H1 (cell line): ENCODE results near the gene TTI1. TPM values are rescaled to one million over a fixed set of nuclear protein-coding genes. Genes with fewer than 3 reads are reported as not detected.

ENCODE experiments used
- CTCF ChIA-PET: fragments of 300-600 bp; sonication (Branson Sonifier 250); formaldehyde crosslinking; loops from one replicate; lab custom pipeline; 2021; ENCODE audit not compliant: partially characterized antibody; lab: Charles Lee
- POLR2A ChIA-PET: fragments of 300-600 bp; sonication (Branson Sonifier 250); formaldehyde crosslinking; loops from one replicate; lab custom pipeline; 2021; ENCODE audit warnings: inconsistent platforms; ENCODE audit not compliant: partially characterized antibody; lab: Charles Lee
- DNase-seq, 2 experiments: peaks; one replicate each; pipeline versions ENCODE4 v3.0.0 to v3.0.0-alpha.2; 2010 to 2022; ENCODE audit warnings: low spot score in 2 of 2, low read depth in 1 of 2, mixed read lengths in 1 of 2
- FAIRE-seq: peaks from 2 replicates; lab custom pipeline; 2011; peaks lifted over from hg19 to GRCh38; lab: Jason Lieb, UNC
- H2AFZ ChIP-seq: 2 replicates; pipeline ENCODE4 v1.8.1; 2012; ENCODE audit warnings: low read length, inconsistent platforms
- H2AK5ac ChIP-seq: 2 replicates; pipeline ENCODE4 v1.6.1; 2013; ENCODE audit warnings: low read depth, low read length
- H2BK120ac ChIP-seq: replicated peaks from 2 replicates; pipeline ENCODE3; 2013; ENCODE audit warnings: low read depth, low read length, inconsistent platforms
- H2BK12ac ChIP-seq: 2 replicates; pipeline ENCODE4 v1.6.1; 2013; ENCODE audit warnings: low read depth, low read length
- H2BK15ac ChIP-seq: 2 replicates; pipeline ENCODE4 v1.6.1; 2013; ENCODE audit warnings: low read length
- H2BK20ac ChIP-seq: 2 replicates; pipeline ENCODE4 v1.6.1; 2013; ENCODE audit warnings: low read length
- H2BK5ac ChIP-seq: 2 replicates; pipeline ENCODE4 v1.6.1; 2013; ENCODE audit warnings: low read depth, low read length
- H3K14ac ChIP-seq: 2 replicates; pipeline ENCODE4 v1.6.1; 2013; ENCODE audit warnings: inconsistent platforms; ENCODE audit not compliant: insufficient read length
- H3K18ac ChIP-seq: 2 replicates; pipeline ENCODE4 v1.6.1; 2013; ENCODE audit warnings: low read length; ENCODE audit errors: extremely low read depth
- H3K23ac ChIP-seq: 2 replicates; pipeline ENCODE4 v1.6.1; 2013; ENCODE audit warnings: inconsistent platforms; ENCODE audit not compliant: insufficient read length
- H3K23me2 ChIP-seq: 2 replicates; pipeline ENCODE4 v1.6.1; 2013; ENCODE audit warnings: low read depth, low read length
- H3K27ac ChIP-seq: 2 replicates; pipeline ENCODE4 v1.6.1; 2011; ENCODE audit warnings: low read depth, low read length, inconsistent platforms
- H3K27me3 ChIP-seq, 4 experiments: replicated peaks in 1 of 4; 1 replicate in 1 of 4; 2 replicates in 3 of 4; pipeline versions ENCODE4 v1.6.1 to v1.8.1; 2011 to 2013; ENCODE audit warnings: low read length in 3 of 4, mild to moderate bottlenecking in 3 of 4, inconsistent platforms in 2 of 4, mixed read lengths in 2 of 4, moderate library complexity in 1 of 4; ENCODE audit not compliant: control insufficient read depth in 3 of 4, insufficient read depth in 3 of 4; ENCODE audit errors: extremely low read depth in 1 of 4
- H3K36me3 ChIP-seq, 4 experiments: 2 replicates each; pipeline versions ENCODE4 v1.6.1 to v1.8.1; 2011 to 2013; ENCODE audit warnings: mild to moderate bottlenecking in 4 of 4, low read length in 3 of 4, moderate library complexity in 2 of 4, control low read depth in 1 of 4, inconsistent platforms in 1 of 4; ENCODE audit not compliant: insufficient read depth in 4 of 4, control insufficient read depth in 2 of 4
- H3K4ac ChIP-seq: replicated peaks from 2 replicates; pipeline ENCODE3; 2013; ENCODE audit warnings: low read length, low read depth, mixed read lengths, inconsistent platforms; ENCODE audit not compliant: insufficient read length
- H3K4me1 ChIP-seq, 4 experiments: replicated peaks in 1 of 4; 1 replicate in 1 of 4; 2 replicates in 3 of 4; pipeline versions ENCODE4 v1.6.1 to v1.8.1; 2011 to 2013; ENCODE audit warnings: low read length in 3 of 4, inconsistent platforms in 2 of 4, mixed read lengths in 1 of 4; ENCODE audit not compliant: insufficient read depth in 4 of 4, control insufficient read depth in 3 of 4
- H3K4me2 ChIP-seq, 2 experiments: 2 replicates each; pipeline versions ENCODE4 v1.6.1 to v1.8.1; 2011 to 2013; ENCODE audit warnings: low read depth in 2 of 2, low read length in 2 of 2, control low read depth in 1 of 2, inconsistent platforms in 1 of 2, mild to moderate bottlenecking in 1 of 2; ENCODE audit not compliant: insufficient read depth in 1 of 2
- H3K4me3 ChIP-seq, 4 experiments: fragments of 200-600, 300-600 bp in 1 of 4; sonication (generic), shearing (Covaris generic), sonication (Bioruptor Twin) in 1 of 4; 2 replicates each; pipeline versions ENCODE4 v1.5.1 to v1.8.1; 2011 to 2016; ENCODE audit warnings: low read length in 4 of 4, low read depth in 3 of 4, control low read depth in 2 of 4, inconsistent platforms in 2 of 4, mild to moderate bottlenecking in 2 of 4, mixed read lengths in 1 of 4, moderate library complexity in 1 of 4; ENCODE audit not compliant: insufficient read depth in 2 of 4; ENCODE audit errors: extremely low read depth in 1 of 4
- H3K56ac ChIP-seq: replicated peaks from 2 replicates; pipeline ENCODE3; 2013; ENCODE audit warnings: low read depth, mild to moderate bottlenecking, mixed read lengths, low read length, inconsistent platforms; ENCODE audit not compliant: insufficient read length
- H3K79me1 ChIP-seq: 2 replicates; pipeline ENCODE4 v1.6.1; 2013; ENCODE audit warnings: low read depth, low read length, control low read depth
- H3K79me2 ChIP-seq, 2 experiments: 2 replicates each; pipeline versions ENCODE4 v1.6.1 to v1.8.1; 2012 to 2013; ENCODE audit warnings: low read length in 2 of 2, mild to moderate bottlenecking in 2 of 2, inconsistent platforms in 1 of 2; ENCODE audit not compliant: insufficient read depth in 2 of 2, control insufficient read depth in 1 of 2
- H3K9ac ChIP-seq, 4 experiments: replicated peaks in 1 of 4; 1 replicate in 1 of 4; 2 replicates in 3 of 4; pipeline versions ENCODE4 v1.6.1 to v1.8.1; 2011 to 2013; ENCODE audit warnings: low read depth in 3 of 4, low read length in 3 of 4, control low read depth in 2 of 4, mild to moderate bottlenecking in 2 of 4, moderate library complexity in 2 of 4, inconsistent platforms in 1 of 4; ENCODE audit errors: extremely low read depth in 1 of 4
- H3K9me3 ChIP-seq, 2 experiments: 2 replicates each; pipeline versions ENCODE4 v1.6.1 to v1.8.1; 2012 to 2013; ENCODE audit warnings: mild to moderate bottlenecking in 2 of 2, moderate library complexity in 2 of 2, control low read depth in 1 of 2, inconsistent platforms in 1 of 2, low read depth in 1 of 2, low read length in 1 of 2, mixed read lengths in 1 of 2; ENCODE audit not compliant: insufficient read depth in 2 of 2
- H4K20me1 ChIP-seq, 2 experiments: replicated peaks in 1 of 2; 2 replicates each; pipeline versions ENCODE3 to v1.8.1; 2011 to 2013; ENCODE audit warnings: inconsistent platforms in 2 of 2, low read length in 2 of 2, mild to moderate bottlenecking in 1 of 2; ENCODE audit not compliant: insufficient read depth in 2 of 2, control insufficient read depth in 1 of 2
- H4K5ac ChIP-seq: 2 replicates; pipeline ENCODE4 v1.6.1; 2013; ENCODE audit warnings: low read length, low read depth, mixed read lengths, inconsistent platforms; ENCODE audit not compliant: insufficient read length
- H4K8ac ChIP-seq: 2 replicates; pipeline ENCODE4 v1.8.0; 2013; ENCODE audit warnings: mild to moderate bottlenecking, moderate library complexity, low read length, inconsistent platforms; ENCODE audit not compliant: insufficient read depth; ENCODE audit errors: extremely low read depth
- H4K91ac ChIP-seq: replicated peaks from 2 replicates; pipeline ENCODE3; 2013; ENCODE audit warnings: low read length, mixed read lengths, inconsistent platforms; ENCODE audit not compliant: insufficient read length
- CHD1 ChIP-seq: IDR thresholded peaks from 2 replicates; pipeline ENCODE4 v1.6.1; 2012; ENCODE audit warnings: low read depth, low read length, improper control_type of control experiment
- EP300 ChIP-seq, 2 experiments: IDR thresholded peaks; 1 replicate in 1 of 2; 2 replicates in 1 of 2; pipeline ENCODE4 v1.6.1; 2011 to 2012; ENCODE audit warnings: low read depth in 2 of 2, low read length in 2 of 2, mild to moderate bottlenecking in 2 of 2, borderline replicate concordance in 1 of 2, inconsistent platforms in 1 of 2, moderate library complexity in 1 of 2
- HDAC6 ChIP-seq: IDR thresholded peaks from one replicate; pipeline ENCODE4 v1.7.1; 2012; ENCODE audit warnings: low read depth, mild to moderate bottlenecking, inconsistent platforms, low read length, moderate library complexity
- KDM4A ChIP-seq: IDR thresholded peaks from one replicate; pipeline ENCODE4 v1.7.1; 2012; ENCODE audit warnings: low read depth, mild to moderate bottlenecking, moderate library complexity, low read length, inconsistent platforms; ENCODE audit not compliant: severe bottlenecking
- KDM5A ChIP-seq: fragments of 200-600 bp; IDR thresholded peaks from 2 replicates; pipeline ENCODE4 v1.7.1; 2012; ENCODE audit warnings: mild to moderate bottlenecking, low read length, inconsistent platforms, mixed read lengths
- SIN3A ChIP-seq, 2 experiments: IDR thresholded peaks in 1 of 2; conservative IDR thresholded peaks in 1 of 2; 2 replicates each; pipeline ENCODE4 v1.6.1; 2011 to 2012; ENCODE audit warnings: low read length in 2 of 2, improper control_type of control experiment in 1 of 2, low read depth in 1 of 2, mild to moderate bottlenecking in 1 of 2
- SIRT6 ChIP-seq: IDR thresholded peaks from one replicate; pipeline ENCODE4 v1.7.1; 2012; ENCODE audit warnings: low read length, inconsistent platforms
- TAF1 ChIP-seq: IDR thresholded peaks from 2 replicates; pipeline ENCODE4 v1.6.1; 2011; ENCODE audit warnings: mild to moderate bottlenecking, low read depth, low read length
- WGBS, 2 experiments: shearing (Covaris generic) in 1 of 2; methylation state at CpG; one replicate each; pipeline versions ENCODE4 v1.1.6 to v1.1.7; 2013 to 2015; ENCODE audit warnings: low lambda C conversion rate in 2 of 2, mixed read lengths in 2 of 2, inconsistent platforms in 1 of 2, low coverage in 1 of 2, missing lambda C conversion rate in 1 of 2; ENCODE audit not compliant: insufficient replicate concordance in 2 of 2, insufficient coverage in 1 of 2, insufficient read length in 1 of 2; ENCODE audit errors: extremely low coverage in 1 of 2, missing lambda C conversion rate in 1 of 2; 5-methylcytosine and 5-hydroxymethylcytosine counted together
- polyA plus RNA-seq, 7 experiments: library from polyadenylated mRNA; depleted of rRNA in 3 of 7; stranded (reverse) in 5 of 7; unstranded in 2 of 7; fragments of >200 nt in 5 of 7; fragments of 200-250 nt in 2 of 7; gene quantifications; 1 replicate in 5 of 7; 2 replicates in 1 of 7; 4 replicates in 1 of 7; pipeline versions ENCODE4 v1.2.1 to v1.2.3, GENCODE V29; 2011 to 2013; ENCODE audit warnings: missing spikeins in 2 of 7, mixed read lengths in 2 of 7
- total RNA-seq: library from RNA; stranded (reverse); fragmentation: NEBNext Ultra II Directional; extraction: Animal tissue kit (Norgen Biotek cat#: 25700); gene quantifications from 2 replicates; pipeline ENCODE4 v1.2.1, GENCODE V29; 2021
- TF ChIP-seq, protein P1 (sequence below): IDR thresholded peaks from 2 replicates; pipeline ENCODE4 v1.6.1; 2012; ENCODE audit warnings: low read length, inconsistent platforms

Gene TTI1
- total and polyA plus RNA-seq, 2 of the 8 experiments (the other 6 are each of a cell fraction or from before 2014, with no cell fraction given): 34.1 to 47.0 TPM

DNA sequence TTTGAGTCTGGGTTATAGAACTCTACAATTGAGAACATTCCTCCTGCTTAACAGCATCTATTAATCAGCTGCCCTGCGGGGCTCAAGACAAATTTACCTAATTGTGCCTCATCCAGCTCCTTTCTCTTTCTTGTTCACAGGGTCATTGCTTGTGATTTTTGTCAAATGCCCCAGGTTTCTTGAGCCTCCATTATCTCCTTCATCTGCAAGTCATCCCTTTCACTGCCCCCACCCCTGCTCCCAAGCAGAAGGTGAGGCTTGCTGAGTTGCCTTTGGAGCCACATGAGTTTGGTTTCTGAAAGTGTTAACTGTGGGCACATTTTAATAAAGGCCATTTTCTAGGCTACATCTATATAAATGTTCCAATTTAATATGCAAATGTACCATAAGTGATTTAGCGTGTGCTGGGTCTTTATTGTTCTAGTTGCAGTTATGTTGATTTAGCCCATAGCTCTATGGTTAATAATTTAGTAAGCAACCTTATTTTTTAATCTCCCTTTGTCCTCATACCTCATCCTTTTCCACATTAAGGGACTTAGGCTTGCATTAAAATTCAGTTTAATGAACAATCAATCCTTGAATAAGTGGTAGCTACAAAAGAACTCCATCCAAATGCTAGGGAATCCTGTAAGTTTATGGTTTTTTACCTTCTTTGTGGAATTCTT, 74.3 kb downstream of the TTI1 start:
- H4K20me1 ChIP-seq: no peaks in the 10 kb centered on the region
- ChIA-PET POLR2A (no interaction called here), CTCF (interaction anchor here (0.9 to 1.3 kb wide), 5 partner anchors 10 to 394 kb away, joined by 3 to 5 read pairs (median 4); no protein-coding TSS in a partner anchor)
- 90% methylated on average over 2 of the region's 2 CpGs; no CpG with 5 or more reads in 1 of the 2 experiments for WGBS, 2 experiments
- no peak for FAIRE-seq
- no peaks in the 10 kb centered on the region for H3K79me2 ChIP-seq
- H3K9me3 ChIP-seq: no peaks in the 10 kb centered on the region
- no peaks in the 10 kb centered on the region for H3K79me1 ChIP-seq
- H3K4me1 ChIP-seq: no peaks in the 10 kb centered on the region
- H3K36me3 ChIP-seq: no peaks in the 10 kb centered on the region
- H3K4ac ChIP-seq: no peak overlapping the region
- no peak overlapping the region for H4K91ac ChIP-seq
- no peak overlapping the region for H4K8ac ChIP-seq
- H3K27ac ChIP-seq: no peak overlapping the region
- H3K9ac ChIP-seq: no peak overlapping the region
- H3K27me3 ChIP-seq: no peaks in the 10 kb centered on the region
- no peak overlapping the region for H2BK120ac ChIP-seq
- H2AK5ac ChIP-seq: no peak overlapping the region
- no peak overlapping the region for H3K4me2 ChIP-seq
- no peak overlapping the region for H3K23ac ChIP-seq
- TF ChIP-seq, protein P1, sequence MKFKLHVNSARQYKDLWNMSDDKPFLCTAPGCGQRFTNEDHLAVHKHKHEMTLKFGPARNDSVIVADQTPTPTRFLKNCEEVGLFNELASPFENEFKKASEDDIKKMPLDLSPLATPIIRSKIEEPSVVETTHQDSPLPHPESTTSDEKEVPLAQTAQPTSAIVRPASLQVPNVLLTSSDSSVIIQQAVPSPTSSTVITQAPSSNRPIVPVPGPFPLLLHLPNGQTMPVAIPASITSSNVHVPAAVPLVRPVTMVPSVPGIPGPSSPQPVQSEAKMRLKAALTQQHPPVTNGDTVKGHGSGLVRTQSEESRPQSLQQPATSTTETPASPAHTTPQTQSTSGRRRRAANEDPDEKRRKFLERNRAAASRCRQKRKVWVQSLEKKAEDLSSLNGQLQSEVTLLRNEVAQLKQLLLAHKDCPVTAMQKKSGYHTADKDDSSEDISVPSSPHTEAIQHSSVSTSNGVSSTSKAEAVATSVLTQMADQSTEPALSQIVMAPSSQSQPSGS: no peak
- TF ChIP-seq EP300 (IDR thresholded peaks at IDR 0.05; ENCODE audit: borderline replicate concordance in 1 of 2, low read depth in 2 of 2, low read length in 2 of 2): no peak
- no peak for TF ChIP-seq CHD1
- no peak for TF ChIP-seq TAF1
- no peak for TF ChIP-seq SIN3A (conservative IDR thresholded peaks at IDR 0.05 in 1 of 2, IDR thresholded peaks at IDR 0.05 in 1 of 2; ENCODE audit: low read depth in 1 of 2, low read length in 2 of 2)
- no peak for TF ChIP-seq KDM4A
- TF ChIP-seq KDM5A: no peak
- no peak for TF ChIP-seq SIRT6
- TF ChIP-seq HDAC6: no peak
- no peaks in the 10 kb centered on the region for H3K23me2 ChIP-seq
- H2BK5ac ChIP-seq: no peak overlapping the region
- H3K56ac ChIP-seq: no peak overlapping the region
- no peak overlapping the region for H2AFZ ChIP-seq
- no peak overlapping the region for H2BK12ac ChIP-seq
- no peak overlapping the region for H3K14ac ChIP-seq
- H2BK20ac ChIP-seq: no peak overlapping the region
- no peak overlapping the region for H3K18ac ChIP-seq
- H3K4me3 ChIP-seq: no peak overlapping the region
- no peak overlapping the region for H2BK15ac ChIP-seq
- peak in 1 of 2 experiments; percentile 19 for DNase-seq
- no peak overlapping the region for H4K5ac ChIP-seq
